Neuronal stem cell (in vitro differentiated cells): ENCODE results near the gene CMSS1.

Experiments
- DNase-seq: peaks from one replicate; pipeline ENCODE4 v3.0.0-alpha.2; 2013; ENCODE audit warnings: low spot score
- H2AFZ ChIP-seq: one replicate; pipeline ENCODE4 v1.6.1; 2013; ENCODE audit warnings: mild to moderate bottlenecking, low read length, inconsistent platforms
- H2AK5ac ChIP-seq: 2 replicates; pipeline ENCODE4 v1.6.1; 2013; ENCODE audit warnings: low read depth, mild to moderate bottlenecking, inconsistent platforms, low read length, moderate library complexity, mixed read lengths
- H2BK120ac ChIP-seq: 2 replicates; pipeline ENCODE4 v1.6.1; 2013; ENCODE audit warnings: low read depth, mild to moderate bottlenecking, inconsistent platforms, low read length, moderate library complexity, mixed read lengths
- H2BK12ac ChIP-seq: one replicate; pipeline ENCODE4 v1.6.1; 2013; ENCODE audit warnings: low read length, inconsistent platforms
- H2BK15ac ChIP-seq: 2 replicates; pipeline ENCODE4 v1.6.1; 2013; ENCODE audit warnings: mild to moderate bottlenecking, low read length, inconsistent platforms, mixed read lengths
- H2BK5ac ChIP-seq: one replicate; pipeline ENCODE4 v1.6.1; 2013; ENCODE audit warnings: inconsistent platforms, mild to moderate bottlenecking, low read length, moderate library complexity
- H3K14ac ChIP-seq: one replicate; pipeline ENCODE4 v1.6.1; 2013; ENCODE audit warnings: low read length, inconsistent platforms
- H3K18ac ChIP-seq: 2 replicates; pipeline ENCODE4 v1.6.1; 2013; ENCODE audit warnings: low read length, inconsistent platforms
- H3K23ac ChIP-seq: 2 replicates; pipeline ENCODE4 v1.6.1; 2013; ENCODE audit warnings: low read depth, mild to moderate bottlenecking, mixed read lengths, low read length, inconsistent platforms; ENCODE audit not compliant: poor library complexity
- H3K27ac ChIP-seq: replicated peaks from 3 replicates; pipeline ENCODE4 v1.5.1; 2013; ENCODE audit warnings: low read length, inconsistent platforms
- H3K27me3 ChIP-seq, 3 experiments: 2 replicates each; pipeline ENCODE4 v1.6.1; 2013; ENCODE audit warnings: low read length in 3 of 3, mild to moderate bottlenecking in 2 of 3, inconsistent platforms in 1 of 3, low read depth in 1 of 3, mixed read lengths in 1 of 3, moderate library complexity in 1 of 3; ENCODE audit not compliant: control insufficient read depth in 3 of 3, insufficient read depth in 3 of 3
- H3K36me3 ChIP-seq, 2 donors: replicated peaks in 1 of 2; 2 replicates each; pipeline ENCODE4 v1.6.1; 2013; ENCODE audit warnings: low read length in 2 of 2; ENCODE audit not compliant: control insufficient read depth in 2 of 2, insufficient read depth in 2 of 2
- H3K4ac ChIP-seq: 2 replicates; pipeline ENCODE4 v1.6.1; 2013; ENCODE audit warnings: inconsistent platforms, mild to moderate bottlenecking, low read length, moderate library complexity
- H3K4me1 ChIP-seq, 2 donors: 1 replicate in 1 of 2; 2 replicates in 1 of 2; pipeline ENCODE4 v1.6.1; 2013; ENCODE audit warnings: low read length in 2 of 2, low read depth in 1 of 2; ENCODE audit not compliant: control insufficient read depth in 2 of 2, insufficient read depth in 1 of 2
- H3K4me2 ChIP-seq: one replicate; pipeline ENCODE4 v1.6.1; 2013; ENCODE audit warnings: mild to moderate bottlenecking, low read length, inconsistent platforms; ENCODE audit not compliant: insufficient read depth, poor library complexity, severe bottlenecking
- H3K4me3 ChIP-seq, 2 donors: 2 replicates each; pipeline ENCODE4 v1.5.1; 2013; ENCODE audit warnings: low read length in 2 of 2, mild to moderate bottlenecking in 2 of 2, inconsistent platforms in 1 of 2, moderate library complexity in 1 of 2
- H3K79me1 ChIP-seq: one replicate; pipeline ENCODE4 v1.6.1; 2013; ENCODE audit warnings: low read depth, mild to moderate bottlenecking, inconsistent platforms, low read length, moderate library complexity
- H3K9ac ChIP-seq: one replicate; pipeline ENCODE4 v1.6.1; 2013; ENCODE audit warnings: mild to moderate bottlenecking, low read depth, low read length, inconsistent platforms; ENCODE audit not compliant: poor library complexity
- H3K9me3 ChIP-seq, 2 donors: replicated peaks in 1 of 2; 2 replicates each; pipeline versions ENCODE3 to v1.6.1; 2013; ENCODE audit warnings: low read length in 2 of 2, mild to moderate bottlenecking in 2 of 2, inconsistent platforms in 1 of 2, low read depth in 1 of 2, mixed read lengths in 1 of 2, moderate library complexity in 1 of 2; ENCODE audit not compliant: control insufficient read depth in 2 of 2, insufficient read depth in 1 of 2
- H4K8ac ChIP-seq: one replicate; pipeline ENCODE4 v1.6.1; 2013; ENCODE audit warnings: low read depth, mild to moderate bottlenecking, inconsistent platforms, low read length, moderate library complexity
- H4K91ac ChIP-seq: one replicate; pipeline ENCODE4 v1.6.1; 2013; ENCODE audit warnings: low read length, low read depth, mild to moderate bottlenecking, inconsistent platforms; ENCODE audit not compliant: poor library complexity
- WGBS, 2 donors: extraction: QIAGEN DNeasy Blood & Tissue Kit; methylation state at CpG; one replicate each; pipeline ENCODE4 v1.1.7; 2013; ENCODE audit warnings: missing lambda C conversion rate in 2 of 2, mixed read lengths in 1 of 2; ENCODE audit not compliant: insufficient read length in 2 of 2, insufficient replicate concordance in 1 of 2; ENCODE audit errors: extremely low coverage in 2 of 2; 5-methylcytosine and 5-hydroxymethylcytosine counted together

CMSS1 gene

DNA sequence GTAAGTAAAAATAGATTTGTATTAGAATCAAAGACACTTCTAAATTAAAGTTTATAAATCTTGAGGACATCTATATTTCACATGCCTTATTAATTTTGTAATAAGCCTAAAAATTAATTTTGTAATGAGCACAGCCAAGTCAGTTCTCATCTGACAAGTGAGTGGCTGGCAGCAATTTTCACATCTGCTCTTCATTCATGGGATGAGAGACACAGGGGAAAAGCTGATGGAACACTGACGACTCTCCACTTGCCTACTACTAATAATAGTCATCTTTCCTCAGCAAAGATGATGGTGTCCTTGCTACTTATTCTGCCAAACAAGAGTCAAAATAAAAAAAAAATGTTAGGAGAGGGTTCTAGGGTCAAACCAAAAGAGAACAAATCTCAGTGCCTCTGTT lies 14.4 kb upstream of the CMSS1 start:
- no peaks in the 10 kb centered on the region for H3K27me3 ChIP-seq
- no CpG with 5 or more reads among the region's 1 CpG for WGBS, 2 donors
- no peak overlapping the region for H3K4me2 ChIP-seq
- H2BK12ac ChIP-seq, result no peak overlapping the region
- no peak overlapping the region for H2BK5ac ChIP-seq
- H2BK120ac ChIP-seq, result no peak overlapping the region
- no peak overlapping the region for H4K91ac ChIP-seq
- no peak overlapping the region for H4K8ac ChIP-seq
- H3K79me1 ChIP-seq, result no peaks in the 10 kb centered on the region
- H3K14ac ChIP-seq, result no peak overlapping the region
- no peaks in the 10 kb centered on the region for H3K4me1 ChIP-seq
- no peak overlapping the region for H2AK5ac ChIP-seq
- no peak overlapping the region for H3K18ac ChIP-seq
- H3K4me3 ChIP-seq, result no peak overlapping the region
- DNase-seq, result no peak
- H2AFZ ChIP-seq, result no peak overlapping the region
- H3K9me3 ChIP-seq, result peaks cover 11 to 16% of the 10 kb centered on the region in 2 donors
- H3K4ac ChIP-seq, result no peak overlapping the region
- no peak overlapping the region for H2BK15ac ChIP-seq
- H3K23ac ChIP-seq, result no peak overlapping the region
- H3K27ac ChIP-seq, result no peak overlapping the region
- no peak overlapping the region for H3K9ac ChIP-seq
- H3K36me3 ChIP-seq, result no peaks in the 10 kb centered on the region

GRCh38 chr3:99805160-99805559 lies 12.5 kb upstream of the CMSS1 start:
- Histone ChIP-seq H3K9me3 (peaks cover 11 to 16% of the 10 kb centered on the region in 2 donors), H2BK12ac (no peak overlapping the region), H4K8ac (no peak overlapping the region), H3K36me3 (no peaks in the 10 kb centered on the region), H4K91ac (no peak overlapping the region), H3K27me3 (no peaks in the 10 kb centered on the region), H3K4me1 (no peaks in the 10 kb centered on the region), H2BK15ac (no peak overlapping the region), H3K4ac (no peak overlapping the region), H3K18ac (no peak overlapping the region), H3K23ac (no peak overlapping the region), H3K4me3 (no peak overlapping the region), H3K9ac (no peak overlapping the region), H3K4me2 (no peak overlapping the region), H3K27ac (no peak overlapping the region), H2AFZ (no peak overlapping the region), H2AK5ac (no peak overlapping the region), H2BK5ac (no peak overlapping the region), H3K79me1 (no peaks in the 10 kb centered on the region), H2BK120ac (no peak overlapping the region), H3K14ac (no peak overlapping the region)
- no CpG with 5 or more reads among the region's 2 CpGs for WGBS, 2 donors
- no peak for DNase-seq

GRCh38 chr3:99808163-99808794 lies 9.4 kb upstream of the CMSS1 start:
- no peak overlapping the region for H4K91ac ChIP-seq
- peaks cover 11 to 16% of the 10 kb centered on the region in 2 donors for H3K9me3 ChIP-seq
- peak; percentile 60 for DNase-seq
- no peak overlapping the region for H3K23ac ChIP-seq
- H2AK5ac ChIP-seq, result no peak overlapping the region
- H3K79me1 ChIP-seq, result no peaks in the 10 kb centered on the region
- H2BK12ac ChIP-seq, result no peak overlapping the region
- no peak overlapping the region for H3K18ac ChIP-seq
- no peak overlapping the region for H4K8ac ChIP-seq
- no peaks in the 10 kb centered on the region for H3K27me3 ChIP-seq
- H2BK120ac ChIP-seq, result no peak overlapping the region
- H3K4me1 ChIP-seq, result no peaks in the 10 kb centered on the region
- H2BK15ac ChIP-seq, result no peak overlapping the region
- no peaks in the 10 kb centered on the region for H3K36me3 ChIP-seq
- no CpG with 5 or more reads among the region's 4 CpGs for WGBS, 2 donors
- H3K9ac ChIP-seq, result no peak overlapping the region
- no peak overlapping the region for H3K4me2 ChIP-seq
- no peak overlapping the region for H3K14ac ChIP-seq
- peak overlapping the region; percentile 63 for H2AFZ ChIP-seq
- no peak overlapping the region for H2BK5ac ChIP-seq
- H3K4ac ChIP-seq, result no peak overlapping the region
- H3K27ac ChIP-seq, result no peak overlapping the region
- H3K4me3 ChIP-seq, result no peak overlapping the region

GRCh38 chr3:99809565-99809964 lies 8.1 kb upstream of the CMSS1 start:
- no peak for DNase-seq
- peaks cover 7 to 15% of the 10 kb centered on the region in 2 donors for H3K9me3 ChIP-seq
- H2AK5ac ChIP-seq, result no peak overlapping the region
- no peaks in the 10 kb centered on the region for H3K27me3 ChIP-seq
- no CpG with 5 or more reads among the region's 2 CpGs for WGBS, 2 donors
- H3K4me1 ChIP-seq, result no peaks in the 10 kb centered on the region
- no peak overlapping the region for H2BK120ac ChIP-seq
- H4K91ac ChIP-seq, result no peak overlapping the region
- H3K36me3 ChIP-seq, result no peaks in the 10 kb centered on the region
- no peak overlapping the region for H3K4me3 ChIP-seq
- H4K8ac ChIP-seq, result no peak overlapping the region
- no peak overlapping the region for H3K27ac ChIP-seq
- no peak overlapping the region for H3K23ac ChIP-seq
- H2BK12ac ChIP-seq, result no peak overlapping the region
- no peak overlapping the region for H2BK15ac ChIP-seq
- H3K14ac ChIP-seq, result no peak overlapping the region
- H3K9ac ChIP-seq, result no peak overlapping the region
- no peak overlapping the region for H2BK5ac ChIP-seq
- H2AFZ ChIP-seq, result no peak overlapping the region
- H3K4me2 ChIP-seq, result no peak overlapping the region
- no peak overlapping the region for H3K4ac ChIP-seq
- no peaks in the 10 kb centered on the region for H3K79me1 ChIP-seq
- no peak overlapping the region for H3K18ac ChIP-seq
